Stimulated activated naive B cell treated with anti-CD40 and anti-IgM and Interleukin-4, amounts not matched to agents 10 μg/mL and 1 μg/mL and 100 μg/mL, for 72 hours (primary cell): ENCODE data around the gene AP5Z1.

Experiments used
- ATAC-seq, 2 donors: fragments of 150-1000 bp; cut with Tn5 transposase; replicated peaks; 2 replicates each; pipeline ENCODE4 v1.10.0; 2021; ENCODE audit warnings: moderate library complexity in 1 of 2
- DNase-seq: peaks from one replicate; pipeline ENCODE4 v3.0.0; 2021
- H3K27ac Mint-ChIP-seq: one replicate; pipeline ENCODE4 v1.8.0; 2022; ENCODE audit warnings: mild to moderate bottlenecking, mixed read lengths
- H3K27me3 Mint-ChIP-seq, 2 donors: one replicate each; pipeline ENCODE4 v1.8.0; 2022; ENCODE audit warnings: mixed read lengths in 2 of 2
- H3K36me3 Mint-ChIP-seq, 2 donors: one replicate each; pipeline ENCODE4 v1.8.0; 2022; ENCODE audit warnings: mixed read lengths in 2 of 2, mild to moderate bottlenecking in 1 of 2
- H3K4me1 Mint-ChIP-seq, 2 donors: one replicate each; pipeline ENCODE4 v1.8.0; 2022; ENCODE audit warnings: mixed read lengths in 2 of 2, mild to moderate bottlenecking in 1 of 2
- H3K4me3 Mint-ChIP-seq, 2 donors: one replicate each; pipeline ENCODE4 v1.8.0; 2022; ENCODE audit warnings: mild to moderate bottlenecking in 2 of 2, mixed read lengths in 2 of 2, moderate library complexity in 1 of 2
- H3K9me3 Mint-ChIP-seq, 2 donors: one replicate each; pipeline ENCODE4 v1.8.0; 2022; ENCODE audit warnings: mixed read lengths in 2 of 2, mild to moderate bottlenecking in 1 of 2

Gene AP5Z1, protein sequence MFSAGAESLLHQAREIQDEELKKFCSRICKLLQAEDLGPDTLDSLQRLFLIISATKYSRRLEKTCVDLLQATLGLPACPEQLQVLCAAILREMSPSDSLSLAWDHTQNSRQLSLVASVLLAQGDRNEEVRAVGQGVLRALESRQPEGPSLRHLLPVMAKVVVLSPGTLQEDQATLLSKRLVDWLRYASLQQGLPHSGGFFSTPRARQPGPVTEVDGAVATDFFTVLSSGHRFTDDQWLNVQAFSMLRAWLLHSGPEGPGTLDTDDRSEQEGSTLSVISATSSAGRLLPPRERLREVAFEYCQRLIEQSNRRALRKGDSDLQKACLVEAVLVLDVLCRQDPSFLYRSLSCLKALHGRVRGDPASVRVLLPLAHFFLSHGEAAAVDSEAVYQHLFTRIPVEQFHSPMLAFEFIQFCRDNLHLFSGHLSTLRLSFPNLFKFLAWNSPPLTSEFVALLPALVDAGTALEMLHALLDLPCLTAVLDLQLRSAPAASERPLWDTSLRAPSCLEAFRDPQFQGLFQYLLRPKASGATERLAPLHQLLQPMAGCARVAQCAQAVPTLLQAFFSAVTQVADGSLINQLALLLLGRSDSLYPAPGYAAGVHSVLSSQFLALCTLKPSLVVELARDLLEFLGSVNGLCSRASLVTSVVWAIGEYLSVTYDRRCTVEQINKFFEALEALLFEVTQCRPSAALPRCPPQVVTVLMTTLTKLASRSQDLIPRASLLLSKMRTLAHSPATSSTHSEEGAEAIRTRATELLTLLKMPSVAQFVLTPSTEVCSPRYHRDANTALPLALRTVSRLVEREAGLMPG

DNA sequence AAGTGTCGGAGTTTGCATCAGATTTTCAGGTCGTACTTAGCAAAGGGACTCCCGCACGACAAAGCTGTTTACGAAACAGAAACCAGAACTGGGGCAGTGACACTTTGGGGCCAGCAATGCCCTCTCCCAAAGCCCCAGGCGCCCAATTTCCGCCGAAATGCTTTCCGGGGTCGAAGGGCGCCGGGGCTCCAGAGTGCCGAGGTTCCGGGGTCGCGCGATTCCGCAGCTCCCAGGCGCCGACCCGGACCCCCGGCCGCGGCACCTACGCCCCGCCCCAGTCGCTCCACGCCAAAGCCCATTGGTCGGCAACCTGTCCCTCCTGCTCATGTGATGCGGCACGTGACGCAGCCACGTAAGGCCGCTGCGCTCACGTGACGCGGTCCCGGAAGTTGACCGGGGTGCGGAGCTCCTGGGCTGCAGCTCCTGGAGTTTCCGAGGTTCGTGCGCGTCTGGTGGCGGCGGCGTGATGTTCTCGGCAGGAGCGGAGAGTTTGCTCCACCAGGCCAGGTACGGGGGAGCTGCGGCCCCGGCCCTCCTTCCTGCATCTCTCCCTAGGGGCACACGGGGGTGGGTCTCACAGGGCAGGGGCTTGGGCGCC is at the start of gene AP5Z1:
Gene AP5Z1, plus strand, starts transcription at position 374 of the 598 bp plus-strand sequence. Its CDS starts 93 bp downstream, at position 467.
- Mint-ChIP-seq H3K4me1 (peaks cover 32 to 34% of the 10 kb centered on the region in 2 donors), H3K9me3 (no peaks in the 10 kb centered on the region), H3K27ac (peak within 1 kb of the TSS; percentile 99), H3K4me3 (peak within 1 kb of the TSS; percentile 96 to 98), H3K27me3 (no peaks in the 10 kb centered on the region), H3K36me3 (peaks cover 15 to 28% of the 10 kb centered on the region in 2 donors)
- DNase-seq (peak; percentile 95), ATAC-seq (peak; percentile 93 to 94)

DNA sequence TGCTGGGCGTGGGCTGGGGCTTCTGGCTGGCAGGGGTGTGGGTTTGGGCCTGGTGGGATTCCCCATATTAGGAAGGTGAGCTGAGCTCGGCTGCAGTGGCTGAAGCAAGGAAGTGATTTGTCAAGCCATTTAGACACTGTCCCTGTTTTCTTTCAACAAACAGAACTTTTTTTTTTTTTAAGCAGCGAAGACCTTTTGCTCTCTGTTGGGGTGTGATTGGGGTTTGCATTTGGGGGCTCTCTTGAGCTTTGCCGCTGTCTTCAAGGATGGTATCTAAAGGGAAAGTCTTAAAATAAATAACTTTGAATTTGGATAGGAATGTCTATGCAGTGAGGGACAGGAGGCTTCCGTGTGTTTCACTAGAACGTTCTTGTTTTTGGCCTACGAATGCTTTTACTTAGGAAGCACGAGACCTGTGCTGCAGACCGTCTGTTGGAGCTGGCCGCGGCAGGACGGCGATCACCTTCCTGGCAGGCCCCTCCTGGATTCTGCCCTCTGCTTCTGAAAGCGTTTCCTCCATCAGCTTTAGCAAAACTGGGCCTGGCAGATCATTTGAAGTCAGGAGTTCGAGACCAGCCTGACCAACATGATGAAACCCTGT is 49.5 kb upstream of the AP5Z1 start:
- Mint-ChIP-seq H3K36me3 (peaks cover 30 to 43% of the 10 kb centered on the region in 2 donors), H3K4me3 (peak overlapping the region; percentile 84 to 87), H3K27me3 (no peaks in the 10 kb centered on the region), H3K27ac (peak overlapping the region; percentile 98), H3K9me3 (no peaks in the 10 kb centered on the region), H3K4me1 (peaks cover 34 to 75% of the 10 kb centered on the region in 2 donors)
- DNase-seq: no peak
- no peak for ATAC-seq

DNA sequence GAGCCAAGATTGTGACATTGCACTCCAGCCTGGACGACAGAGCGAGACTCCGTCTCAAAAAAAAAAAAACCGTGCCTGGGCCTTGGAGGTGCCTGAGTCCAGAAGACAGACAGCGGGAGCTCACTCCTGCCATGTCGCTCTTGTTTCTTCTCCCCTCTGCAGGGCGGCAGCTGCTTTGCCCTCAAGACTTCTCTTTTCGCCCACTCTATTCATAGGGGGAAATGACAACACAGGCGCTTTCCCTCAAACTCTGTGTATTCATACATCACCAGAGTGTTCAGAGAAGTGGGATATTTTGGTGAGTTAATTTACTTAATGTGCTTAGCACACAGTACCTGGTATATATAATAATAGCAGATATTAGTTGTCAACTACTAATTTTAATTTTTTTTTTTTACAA is 48.9 kb upstream of the AP5Z1 start:
- H3K9me3 Mint-ChIP-seq: no peaks in the 10 kb centered on the region
- ATAC-seq (peak in 1 of 2 donors; percentile 14), DNase-seq (no peak)
- peaks cover 28 to 41% of the 10 kb centered on the region in 2 donors for H3K36me3 Mint-ChIP-seq
- peak overlapping the region; percentile 48 to 84 for H3K4me3 Mint-ChIP-seq
- H3K4me1 Mint-ChIP-seq: peaks cover 30 to 71% of the 10 kb centered on the region in 2 donors
- no peaks in the 10 kb centered on the region for H3K27me3 Mint-ChIP-seq
- H3K27ac Mint-ChIP-seq: peak overlapping the region; percentile 98

DNA sequence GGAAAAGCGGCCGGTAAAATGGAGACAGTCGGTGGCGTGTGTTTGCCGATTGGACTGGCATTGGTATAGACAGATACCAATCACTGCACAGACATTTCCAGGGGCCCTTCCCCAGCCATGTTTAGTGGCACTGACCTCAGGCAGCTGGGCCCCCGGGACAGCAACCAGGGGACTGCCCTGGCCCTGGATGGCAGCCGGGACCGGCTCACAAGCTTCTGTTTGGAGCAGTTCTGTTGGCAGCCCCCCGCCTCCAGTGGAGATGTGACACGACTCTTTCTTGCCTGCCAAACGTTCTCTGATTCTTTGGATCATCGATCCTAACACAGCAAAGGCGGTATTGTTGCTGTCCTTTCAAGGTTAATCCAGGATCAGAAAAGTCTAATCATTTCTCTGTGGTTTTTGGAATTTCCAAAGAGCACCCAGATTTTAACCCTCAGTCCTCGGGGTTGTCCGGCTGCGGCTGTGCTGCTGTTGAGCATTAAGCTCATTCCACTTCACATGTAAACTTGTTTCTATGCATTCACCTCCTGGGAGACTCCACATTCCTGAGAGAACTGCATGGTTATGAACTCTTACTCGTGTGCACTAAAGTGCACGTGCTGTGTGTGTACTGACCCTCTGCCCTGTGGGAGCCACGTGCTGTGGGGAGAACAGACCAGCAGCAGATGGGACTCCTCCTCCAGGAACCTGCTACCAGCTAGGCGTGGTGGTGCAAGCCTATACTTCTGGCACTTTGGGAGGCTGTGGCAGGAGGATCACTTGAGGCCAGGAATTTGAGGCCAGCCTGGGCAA is 47.3 kb upstream of the AP5Z1 start:
- no peaks in the 10 kb centered on the region for H3K27me3 Mint-ChIP-seq
- peak overlapping the region; percentile 9 for H3K27ac Mint-ChIP-seq
- DNase-seq (no peak), ATAC-seq (no peak)
- H3K4me3 Mint-ChIP-seq: no peak overlapping the region
- peaks cover 28 to 69% of the 10 kb centered on the region in 2 donors for H3K4me1 Mint-ChIP-seq
- H3K36me3 Mint-ChIP-seq: peaks cover 30 to 48% of the 10 kb centered on the region in 2 donors
- H3K9me3 Mint-ChIP-seq: no peaks in the 10 kb centered on the region

DNA sequence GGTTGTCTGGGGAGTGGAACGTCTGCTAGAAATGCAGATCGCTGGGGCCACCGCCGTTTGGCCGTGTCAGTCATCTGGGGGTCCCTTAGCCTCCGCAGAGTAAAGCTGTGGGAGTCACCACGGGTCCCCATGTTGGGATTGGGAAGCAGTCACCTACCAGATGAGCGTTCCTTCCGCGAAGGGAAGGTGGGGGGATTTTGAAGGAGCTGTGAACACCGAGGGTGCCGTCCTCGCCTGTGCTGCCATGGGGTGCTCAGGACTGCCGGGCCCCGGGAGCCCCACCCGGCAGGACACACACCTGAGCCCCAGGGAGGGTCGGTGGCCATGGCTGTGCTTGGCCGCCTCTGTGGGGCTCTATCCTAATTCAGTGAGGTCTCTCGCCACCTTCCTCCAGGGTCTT is 46.2 kb upstream of the AP5Z1 start:
- Mint-ChIP-seq H3K9me3 (no peaks in the 10 kb centered on the region), H3K27me3 (no peaks in the 10 kb centered on the region), H3K36me3 (peaks cover 36 to 50% of the 10 kb centered on the region in 2 donors), H3K27ac (no peak overlapping the region), H3K4me1 (peaks cover 35 to 69% of the 10 kb centered on the region in 2 donors), H3K4me3 (no peak overlapping the region)
- DNase-seq: no peak
- no peak for ATAC-seq

DNA sequence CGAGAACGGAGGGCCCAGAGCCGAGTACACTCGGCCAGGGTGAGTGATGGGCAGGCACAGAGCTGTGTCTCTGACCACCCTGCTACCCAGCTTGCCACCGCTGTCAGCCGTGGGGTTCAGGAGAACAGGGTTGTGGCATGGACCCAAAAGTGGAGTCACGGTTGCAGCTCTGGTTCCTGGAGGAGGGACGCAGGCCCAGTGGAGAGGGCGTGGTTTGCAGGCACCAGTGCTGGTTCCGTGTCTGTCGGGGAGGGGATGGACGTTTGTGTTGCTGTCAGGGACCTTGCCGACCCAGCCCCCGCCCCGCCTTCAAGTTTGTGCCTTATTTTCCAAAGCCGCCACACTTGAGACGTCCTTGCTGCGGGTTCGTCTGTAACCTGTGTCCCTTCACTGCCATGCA is 45.1 kb upstream of the AP5Z1 start:
- Mint-ChIP-seq H3K36me3 (peaks cover 32 to 43% of the 10 kb centered on the region in 2 donors), H3K9me3 (no peaks in the 10 kb centered on the region), H3K4me1 (peaks cover 27 to 65% of the 10 kb centered on the region in 2 donors), H3K27ac (no peak overlapping the region), H3K4me3 (no peak overlapping the region), H3K27me3 (no peaks in the 10 kb centered on the region)
- DNase-seq (no peak), ATAC-seq (no peak)

DNA sequence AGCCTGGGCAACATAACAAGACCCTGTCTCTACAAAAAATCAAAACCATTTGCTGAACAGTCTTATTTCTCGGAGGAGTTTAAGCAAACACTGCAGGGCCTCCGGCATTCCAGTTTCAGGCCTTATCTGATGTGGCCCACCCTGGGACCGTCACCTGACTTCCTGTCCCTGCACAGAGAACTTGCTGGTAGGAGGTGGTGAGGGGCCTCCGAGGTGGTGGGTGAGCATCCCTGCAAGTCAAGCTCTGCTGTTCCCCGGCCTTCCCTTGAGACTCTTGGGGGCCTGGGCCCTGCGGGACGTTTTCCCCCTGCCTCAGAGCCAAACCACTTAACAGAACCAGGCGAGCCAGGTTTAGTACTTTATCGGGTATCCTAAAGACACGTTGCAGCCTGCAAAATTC is 44.5 kb upstream of the AP5Z1 start:
- no peak overlapping the region for H3K27ac Mint-ChIP-seq

DNA sequence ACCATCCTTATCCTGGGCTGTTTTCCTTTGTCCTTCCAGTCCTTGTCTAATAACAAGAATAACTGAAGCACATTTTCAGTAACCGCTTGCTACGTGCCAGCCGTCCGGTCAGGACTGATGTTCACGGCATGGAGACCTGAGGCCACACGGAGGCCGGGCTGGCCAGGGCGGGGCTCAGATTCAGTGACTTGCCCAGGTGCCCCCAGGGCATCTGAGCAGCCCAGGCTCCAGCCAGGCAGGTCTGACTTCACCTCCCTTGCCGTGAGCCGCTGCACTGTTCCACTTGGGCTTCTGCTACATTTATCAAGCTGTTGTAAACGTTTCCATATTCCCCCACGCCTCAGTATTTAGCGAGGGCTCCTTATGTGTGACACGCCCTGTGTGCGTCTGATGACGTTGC is 43.6 kb upstream of the AP5Z1 start:
- no peak for ATAC-seq
- DNase-seq: no peak
- H3K4me1 Mint-ChIP-seq: peaks cover 23 to 53% of the 10 kb centered on the region in 2 donors
- H3K27me3 Mint-ChIP-seq: no peaks in the 10 kb centered on the region
- H3K27ac Mint-ChIP-seq: no peak overlapping the region
- H3K9me3 Mint-ChIP-seq: no peaks in the 10 kb centered on the region
- H3K36me3 Mint-ChIP-seq: peaks cover 30 to 44% of the 10 kb centered on the region in 2 donors
- no peak overlapping the region for H3K4me3 Mint-ChIP-seq

More for the DNA sequence above, 44.5 kb upstream of the AP5Z1 start:
- no peak overlapping the region for H3K4me3 Mint-ChIP-seq
- H3K4me1 Mint-ChIP-seq: peaks cover 24 to 58% of the 10 kb centered on the region in 2 donors
- no peak for ATAC-seq
- peaks cover 28 to 43% of the 10 kb centered on the region in 2 donors for H3K36me3 Mint-ChIP-seq
- H3K27me3 Mint-ChIP-seq: no peaks in the 10 kb centered on the region
- H3K9me3 Mint-ChIP-seq: no peaks in the 10 kb centered on the region
- no peak for DNase-seq

DNA sequence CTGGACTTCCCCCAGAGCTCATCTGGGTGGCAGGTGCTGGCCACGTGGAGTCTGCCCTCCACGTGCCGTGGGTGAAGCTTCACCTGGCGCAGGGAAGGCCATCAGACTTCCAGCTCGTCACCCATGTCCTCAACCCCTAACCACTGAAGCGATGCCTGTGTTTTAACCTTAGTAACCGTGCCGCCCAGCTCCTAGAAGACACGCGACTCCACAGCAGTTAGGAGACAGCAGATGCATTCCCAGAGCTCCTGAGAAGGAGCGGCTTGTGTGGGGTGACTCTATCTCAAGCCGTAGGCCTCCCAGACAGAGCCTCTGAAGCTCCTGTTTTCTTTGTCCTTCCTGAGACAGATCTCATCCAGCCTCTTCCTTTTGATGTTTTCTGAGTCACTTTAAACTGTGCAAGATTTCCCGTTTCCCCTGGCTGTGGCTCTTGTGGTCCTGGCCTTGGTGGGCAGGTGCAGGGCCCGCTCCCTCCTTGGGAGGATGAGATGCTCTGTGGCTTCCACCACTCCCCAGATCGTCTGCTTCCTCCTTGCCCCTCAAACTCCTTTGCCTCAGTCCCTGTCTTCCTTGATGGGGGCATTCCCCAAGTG is 41.4 kb upstream of the AP5Z1 start:
- H3K36me3 Mint-ChIP-seq: peaks cover 30 to 49% of the 10 kb centered on the region in 2 donors
- DNase-seq (no peak), ATAC-seq (peak; percentile 49 to 59)
- no peaks in the 10 kb centered on the region for H3K9me3 Mint-ChIP-seq
- H3K27me3 Mint-ChIP-seq: no peaks in the 10 kb centered on the region
- peak overlapping the region; percentile 92 for H3K27ac Mint-ChIP-seq
- peak overlapping the region; percentile 2 to 53 for H3K4me3 Mint-ChIP-seq
- peaks cover 33 to 64% of the 10 kb centered on the region in 2 donors for H3K4me1 Mint-ChIP-seq

DNA sequence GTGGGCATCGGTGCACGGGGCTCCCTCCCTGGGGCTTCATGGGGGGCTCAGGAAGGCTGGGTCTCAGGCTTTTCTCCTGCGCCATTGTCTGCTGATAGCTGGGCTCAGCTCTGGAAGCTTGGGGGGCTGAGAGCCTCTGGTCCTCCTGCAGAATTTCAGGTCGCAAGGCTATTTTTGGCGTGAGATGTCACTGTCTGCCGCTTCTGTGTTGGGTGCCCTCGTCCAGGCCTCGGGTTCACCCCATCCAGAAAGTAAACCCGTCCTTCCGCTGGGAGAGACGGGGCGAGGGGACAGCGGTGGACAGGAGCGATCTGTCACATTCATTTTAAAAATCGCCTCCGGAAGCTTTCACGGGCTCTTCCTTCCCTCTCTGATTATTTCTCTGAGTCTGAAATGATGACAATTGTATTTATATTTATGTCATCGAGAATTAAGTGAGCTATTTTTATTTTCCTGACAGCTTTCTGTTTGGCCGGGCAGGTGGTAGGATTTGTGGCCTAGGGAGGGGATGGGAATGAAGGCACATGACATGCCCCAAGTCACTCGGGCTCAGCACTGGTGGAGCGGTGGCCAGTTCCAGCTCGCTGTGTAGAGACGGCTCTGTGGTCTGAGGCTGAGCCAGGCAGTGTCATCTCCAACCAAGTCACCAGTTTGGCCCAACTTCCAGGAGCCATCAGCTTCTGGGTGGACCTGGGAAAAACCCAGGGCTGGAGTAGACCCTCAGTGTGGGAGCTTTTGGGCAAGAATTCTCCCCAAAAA is 40.7 kb upstream of the AP5Z1 start:
- DNase-seq (no peak), ATAC-seq (no peak)
- Mint-ChIP-seq H3K4me1 (peaks cover 40 to 71% of the 10 kb centered on the region in 2 donors), H3K36me3 (peaks cover 31 to 56% of the 10 kb centered on the region in 2 donors), H3K27me3 (no peaks in the 10 kb centered on the region), H3K4me3 (no peak overlapping the region), H3K9me3 (no peaks in the 10 kb centered on the region), H3K27ac (no peak overlapping the region)

DNA sequence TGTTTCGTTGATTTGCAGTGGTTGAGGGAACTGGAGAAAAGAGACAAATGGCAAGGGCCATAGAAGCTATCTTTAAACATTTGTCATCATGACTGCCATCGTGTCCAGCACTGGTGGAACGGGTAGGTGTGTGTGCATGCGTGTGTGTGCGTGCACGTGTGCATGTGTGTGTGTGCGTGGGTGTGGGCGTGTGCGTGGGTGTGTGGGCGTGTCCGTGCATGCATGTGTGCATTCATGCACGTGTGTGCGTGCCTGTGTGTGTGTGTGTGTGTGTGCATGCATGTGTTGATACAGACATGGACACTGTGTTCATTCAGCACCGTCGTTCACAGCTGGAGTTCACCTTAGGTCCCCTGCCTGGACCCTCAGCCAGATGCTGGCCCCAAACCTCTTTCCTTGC is 38.1 kb upstream of the AP5Z1 start:
- ATAC-seq (no peak), DNase-seq (no peak)
- Mint-ChIP-seq H3K4me1 (peaks cover 44 to 74% of the 10 kb centered on the region in 2 donors), H3K27me3 (no peaks in the 10 kb centered on the region), H3K4me3 (no peak overlapping the region), H3K36me3 (peaks cover 40 to 59% of the 10 kb centered on the region in 2 donors), H3K27ac (no peak overlapping the region), H3K9me3 (no peaks in the 10 kb centered on the region)

DNA sequence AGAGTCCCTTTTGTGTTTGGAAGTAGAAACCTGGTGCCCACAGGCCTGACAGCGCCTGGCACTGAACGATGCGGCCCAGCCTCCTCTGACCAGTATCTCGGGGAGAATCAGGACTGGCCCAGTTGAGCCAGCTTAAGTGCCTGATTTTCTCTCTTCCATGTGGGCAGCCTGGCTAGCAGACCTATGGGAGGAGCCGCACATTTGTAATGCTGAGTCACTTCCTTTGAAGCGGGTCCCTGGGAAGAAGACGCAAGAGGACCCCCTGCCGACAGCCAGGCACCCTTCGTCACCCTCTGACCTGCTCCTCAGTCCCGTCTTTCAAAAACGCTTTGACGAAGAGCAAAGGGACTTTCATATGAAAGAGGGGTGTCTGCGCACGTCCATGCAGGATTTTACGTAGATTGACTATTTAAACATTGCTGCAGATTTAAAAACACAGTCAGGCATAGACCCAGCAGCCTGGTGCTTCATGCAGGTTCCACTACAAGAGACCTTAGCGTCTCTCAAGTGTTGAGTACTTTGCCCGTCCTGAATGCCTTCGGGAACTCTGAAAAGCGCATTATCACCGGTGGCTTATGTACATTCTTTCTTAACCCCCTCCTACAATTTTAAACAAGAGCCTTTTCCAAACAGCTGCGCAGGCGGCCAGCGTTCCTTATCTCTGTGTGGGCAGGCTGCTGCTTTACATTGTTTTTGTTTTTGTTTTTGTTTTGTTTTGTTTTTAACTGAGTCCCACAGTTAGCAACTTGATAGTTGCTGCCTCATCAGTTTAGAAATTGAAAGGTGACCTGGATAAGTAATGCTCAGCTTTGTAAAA is 36.5 kb upstream of the AP5Z1 start:
- H3K4me3 Mint-ChIP-seq: peak overlapping the region; percentile 25 to 44
- no peaks in the 10 kb centered on the region for H3K9me3 Mint-ChIP-seq
- ATAC-seq (peak in 1 of 2 donors; percentile 23), DNase-seq (no peak)
- H3K27me3 Mint-ChIP-seq: no peaks in the 10 kb centered on the region
- H3K4me1 Mint-ChIP-seq: peaks cover 39 to 74% of the 10 kb centered on the region in 2 donors
- peaks cover 40 to 52% of the 10 kb centered on the region in 2 donors for H3K36me3 Mint-ChIP-seq
- H3K27ac Mint-ChIP-seq: peak overlapping the region; percentile 90
